ENCODE measurements around the gene AHI1.

The AHI1 gene

DNA sequence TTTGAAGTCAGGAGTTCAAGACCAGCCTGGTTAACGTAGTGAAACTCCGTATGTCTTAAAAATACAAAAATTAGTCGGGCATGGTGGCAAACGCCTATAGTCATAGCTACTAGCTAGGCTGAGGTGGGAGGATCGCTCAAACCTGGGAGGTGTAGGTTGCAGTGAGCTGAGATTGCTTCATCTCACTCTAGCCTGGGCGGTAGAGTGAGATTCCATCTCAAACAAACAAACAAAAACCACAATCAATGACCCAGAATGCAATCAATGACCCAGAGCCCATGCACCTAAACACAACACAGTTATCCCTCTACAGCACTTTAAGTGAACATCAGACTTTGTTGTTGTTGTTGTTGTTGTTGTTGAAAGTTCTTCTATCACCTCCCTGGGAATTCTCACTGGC is 238.6 kb downstream of the AHI1 start:
- no peak overlapping the region for H3K27ac ChIP-seq (ENCODE audit: poor library complexity, severe bottlenecking)
- DNase-seq (ENCODE audit: low spot score) (no peak), ATAC-seq (ENCODE audit: low read depth) (no peak; the same call in 2 of the 3 replicates)
- no peaks in the 10 kb centered on the region for H3K4me1 ChIP-seq (ENCODE audit: insufficient read depth, poor library complexity, severe bottlenecking)
- TF ChIP-seq, protein P1, sequence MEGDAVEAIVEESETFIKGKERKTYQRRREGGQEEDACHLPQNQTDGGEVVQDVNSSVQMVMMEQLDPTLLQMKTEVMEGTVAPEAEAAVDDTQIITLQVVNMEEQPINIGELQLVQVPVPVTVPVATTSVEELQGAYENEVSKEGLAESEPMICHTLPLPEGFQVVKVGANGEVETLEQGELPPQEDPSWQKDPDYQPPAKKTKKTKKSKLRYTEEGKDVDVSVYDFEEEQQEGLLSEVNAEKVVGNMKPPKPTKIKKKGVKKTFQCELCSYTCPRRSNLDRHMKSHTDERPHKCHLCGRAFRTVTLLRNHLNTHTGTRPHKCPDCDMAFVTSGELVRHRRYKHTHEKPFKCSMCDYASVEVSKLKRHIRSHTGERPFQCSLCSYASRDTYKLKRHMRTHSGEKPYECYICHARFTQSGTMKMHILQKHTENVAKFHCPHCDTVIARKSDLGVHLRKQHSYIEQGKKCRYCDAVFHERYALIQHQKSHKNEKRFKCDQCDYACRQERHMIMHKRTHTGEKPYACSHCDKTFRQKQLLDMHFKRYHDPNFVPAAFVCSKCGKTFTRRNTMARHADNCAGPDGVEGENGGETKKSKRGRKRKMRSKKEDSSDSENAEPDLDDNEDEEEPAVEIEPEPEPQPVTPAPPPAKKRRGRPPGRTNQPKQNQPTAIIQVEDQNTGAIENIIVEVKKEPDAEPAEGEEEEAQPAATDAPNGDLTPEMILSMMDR (IDR thresholded peaks at IDR 0.05; ENCODE audit: poor library complexity, severe bottlenecking) = no peak
- no peaks in the 10 kb centered on the region for H3K27me3 ChIP-seq (ENCODE audit: insufficient read depth, poor library complexity, severe bottlenecking)
- H3K4me3 ChIP-seq (ENCODE audit: severe bottlenecking) = no peak overlapping the region
- no peaks in the 10 kb centered on the region for H3K9me3 ChIP-seq (ENCODE audit: severe bottlenecking)
- H3K36me3 ChIP-seq (ENCODE audit: low read depth) = no peaks in the 10 kb centered on the region

DNA sequence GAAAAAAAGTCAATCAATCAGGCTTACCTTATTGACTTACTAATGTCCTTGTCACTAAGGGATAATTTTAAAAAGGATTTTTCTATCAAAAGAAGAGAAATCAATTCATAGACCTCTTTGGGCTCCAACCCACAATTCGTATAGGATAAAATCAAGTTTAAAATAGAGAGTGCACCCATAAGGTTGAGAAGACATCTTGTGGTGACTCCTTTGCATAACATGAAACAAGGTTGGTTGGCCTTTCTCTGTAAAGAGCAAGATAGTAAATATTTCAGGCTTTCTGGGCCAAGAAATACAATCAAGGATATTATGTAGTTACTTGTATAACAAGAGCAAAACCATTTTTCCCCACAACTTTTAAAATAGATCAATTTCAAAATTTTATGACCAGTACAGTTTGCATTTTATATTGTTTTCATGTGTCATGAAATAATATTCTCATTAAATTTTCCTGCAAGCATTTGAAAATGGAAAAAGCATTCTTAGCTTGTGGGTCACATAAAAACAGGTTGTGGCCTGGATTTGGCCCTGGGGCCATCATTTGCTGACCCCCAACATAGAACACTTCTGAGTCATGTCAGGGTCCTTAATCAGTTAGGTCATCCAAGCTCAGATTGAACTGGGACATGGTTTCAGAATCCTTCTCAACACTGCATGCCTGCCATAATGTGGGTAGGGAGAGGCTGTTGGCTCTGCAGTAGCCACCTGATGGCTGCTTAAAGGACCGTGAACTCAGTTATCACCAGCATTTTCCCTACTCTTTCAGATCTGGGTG is 239.7 kb downstream of the AHI1 start:
- H3K4me1 ChIP-seq (ENCODE audit: insufficient read depth, poor library complexity, severe bottlenecking) = no peaks in the 10 kb centered on the region
- H3K4me3 ChIP-seq (ENCODE audit: severe bottlenecking) = no peak overlapping the region
- no peaks in the 10 kb centered on the region for H3K36me3 ChIP-seq (ENCODE audit: low read depth)
- H3K27ac ChIP-seq (ENCODE audit: poor library complexity, severe bottlenecking) = no peak overlapping the region
- no peak for DNase-seq (ENCODE audit: low spot score)
- H3K27me3 ChIP-seq (ENCODE audit: insufficient read depth, poor library complexity, severe bottlenecking) = no peaks in the 10 kb centered on the region
- ATAC-seq (ENCODE audit: low read depth) = no peak
- H3K9me3 ChIP-seq (ENCODE audit: severe bottlenecking) = no peaks in the 10 kb centered on the region
- TF ChIP-seq, protein P1 (IDR thresholded peaks at IDR 0.05; ENCODE audit: poor library complexity, severe bottlenecking) = peak; percentile 29

DNA sequence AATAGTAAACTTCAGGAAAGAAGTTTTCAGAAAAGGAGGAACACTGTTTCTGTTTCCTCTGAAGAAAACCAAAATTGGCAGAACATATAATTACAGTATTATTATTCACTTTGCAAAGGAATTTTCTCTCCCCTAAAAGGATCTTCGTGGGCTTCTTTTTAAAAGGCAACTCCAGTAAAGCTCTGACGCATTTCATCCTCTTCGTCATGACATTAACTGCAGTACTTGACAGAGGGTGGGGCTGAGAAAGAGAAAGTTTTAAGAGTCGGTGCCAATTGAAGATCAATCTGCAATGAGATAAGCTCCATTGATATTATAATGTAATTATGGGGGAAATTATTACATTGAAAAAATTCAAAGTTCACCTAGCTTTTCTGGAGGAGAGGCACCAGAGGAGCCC is 240.7 kb downstream of the AHI1 start:
- TF ChIP-seq, protein P1 (IDR thresholded peaks at IDR 0.05; ENCODE audit: poor library complexity, severe bottlenecking) = no peak
- H3K4me1 ChIP-seq (ENCODE audit: insufficient read depth, poor library complexity, severe bottlenecking) = no peaks in the 10 kb centered on the region
- H3K27ac ChIP-seq (ENCODE audit: poor library complexity, severe bottlenecking) = no peak overlapping the region
- no peaks in the 10 kb centered on the region for H3K36me3 ChIP-seq (ENCODE audit: low read depth)
- DNase-seq (ENCODE audit: low spot score) (no peak), ATAC-seq (ENCODE audit: low read depth) (no peak)
- H3K27me3 ChIP-seq (ENCODE audit: insufficient read depth, poor library complexity, severe bottlenecking) = no peaks in the 10 kb centered on the region
- no peaks in the 10 kb centered on the region for H3K9me3 ChIP-seq (ENCODE audit: severe bottlenecking)
- no peak overlapping the region for H3K4me3 ChIP-seq (ENCODE audit: severe bottlenecking)

DNA sequence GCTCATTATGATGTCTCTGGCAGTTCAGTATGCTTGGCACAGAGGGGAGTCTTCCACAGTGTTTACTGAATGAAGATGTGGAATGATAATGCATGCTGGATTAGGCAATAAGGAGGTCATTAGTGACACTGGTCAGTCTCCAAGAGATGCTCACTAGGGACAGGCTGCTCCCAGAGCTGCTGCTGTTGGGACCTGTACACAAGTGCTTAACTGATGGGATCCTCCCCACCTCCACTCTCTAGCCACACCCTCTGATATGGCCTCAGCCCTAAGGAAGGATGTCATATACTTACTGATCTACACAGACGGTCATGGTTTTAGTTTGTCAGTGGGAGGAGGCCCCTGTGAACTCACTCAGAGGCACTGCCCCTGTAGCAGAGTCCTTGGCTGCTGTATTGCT is 243.1 kb downstream of the AHI1 start:
- Histone ChIP-seq H3K4me3 (ENCODE audit: severe bottlenecking) (no peak overlapping the region), H3K36me3 (ENCODE audit: low read depth) (no peaks in the 10 kb centered on the region), H3K27me3 (ENCODE audit: insufficient read depth, poor library complexity, severe bottlenecking) (no peaks in the 10 kb centered on the region), H3K9me3 (ENCODE audit: severe bottlenecking) (no peaks in the 10 kb centered on the region), H3K4me1 (ENCODE audit: insufficient read depth, poor library complexity, severe bottlenecking) (no peaks in the 10 kb centered on the region), H3K27ac (ENCODE audit: poor library complexity, severe bottlenecking) (no peak overlapping the region)
- TF ChIP-seq, protein P1 (IDR thresholded peaks at IDR 0.05; ENCODE audit: poor library complexity, severe bottlenecking) = no peak
- no peak for DNase-seq (ENCODE audit: low spot score)
- ATAC-seq (ENCODE audit: low read depth) = no peak
